HG03378 (cell line): ENCODE measurements around the gene ULK4.
"Not testable (repeated sequence)": the region's sequence is repeated elsewhere in the genome, so short reads cannot be mapped to it uniquely, and the experiment has no call there.

Experiments used
- ATAC-seq: cut with Tn5 transposase; IDR thresholded peaks from one replicate; pipeline ENCODE4 v1.9.1; 2021; ENCODE audit warnings: mild to moderate bottlenecking, moderate library complexity; ENCODE audit not compliant: unreplicated experiment

Gene ULK4

GRCh38 chr3:41583014-41583413, 378.9 kb downstream of the ULK4 start:
- ATAC-seq, result no peak

- ATAC-seq, result peak; percentile 88
Measured at GRCh38 chr3:41581700-41582099, 380.2 kb downstream of the ULK4 start.

DNA sequence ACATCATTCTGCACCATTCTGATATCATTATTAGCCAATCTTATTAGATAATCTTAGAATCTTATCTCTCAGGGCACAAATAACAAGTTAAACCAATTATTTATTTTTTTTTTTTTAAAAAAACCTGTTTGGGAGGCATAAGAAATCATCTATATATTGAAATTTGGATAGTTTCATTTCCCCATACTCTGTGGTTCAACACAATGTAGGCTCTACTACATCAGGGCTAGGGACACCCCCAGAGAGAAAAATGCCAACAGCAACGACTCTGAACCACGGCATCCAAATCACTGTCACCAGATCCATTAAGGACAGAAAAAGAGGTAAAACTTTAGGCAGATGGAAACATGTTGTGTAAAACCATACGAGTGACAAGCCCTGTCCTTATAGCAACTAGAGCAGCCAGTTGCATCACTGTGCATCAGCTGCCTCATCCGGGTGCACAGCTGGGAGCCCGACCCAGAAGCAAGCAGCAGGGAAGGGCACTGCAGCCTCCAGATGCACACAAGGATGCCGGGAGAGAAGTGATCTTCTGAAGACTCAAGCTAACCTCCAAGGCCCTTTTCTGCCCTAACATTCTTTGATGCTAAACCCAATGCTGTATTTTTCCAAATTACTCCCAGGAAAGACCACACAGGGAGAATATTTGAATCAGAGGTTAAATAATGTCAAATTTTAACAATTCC, 381.5 kb downstream of the ULK4 start:
- ATAC-seq, result no peak

DNA sequence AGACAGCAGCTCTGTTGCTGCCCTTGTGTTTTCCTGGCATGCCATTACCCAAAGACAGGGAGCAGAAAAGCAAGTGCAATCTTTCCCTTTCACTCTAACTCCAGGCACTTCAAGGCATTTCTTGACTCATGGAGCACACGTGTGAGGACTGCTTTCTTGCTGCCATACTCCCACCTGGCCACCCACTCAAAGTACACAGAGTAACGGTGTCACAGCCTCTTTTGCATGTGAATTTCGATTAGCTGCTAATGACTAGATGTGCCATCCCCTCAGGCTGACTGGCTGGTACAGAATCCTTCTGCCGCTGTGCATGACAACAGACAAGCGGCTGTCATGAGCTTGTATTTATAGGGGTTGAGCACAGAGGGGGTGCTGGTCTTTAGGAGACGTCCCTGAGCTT, 382.0 kb downstream of the ULK4 start:
- no peak for ATAC-seq

DNA sequence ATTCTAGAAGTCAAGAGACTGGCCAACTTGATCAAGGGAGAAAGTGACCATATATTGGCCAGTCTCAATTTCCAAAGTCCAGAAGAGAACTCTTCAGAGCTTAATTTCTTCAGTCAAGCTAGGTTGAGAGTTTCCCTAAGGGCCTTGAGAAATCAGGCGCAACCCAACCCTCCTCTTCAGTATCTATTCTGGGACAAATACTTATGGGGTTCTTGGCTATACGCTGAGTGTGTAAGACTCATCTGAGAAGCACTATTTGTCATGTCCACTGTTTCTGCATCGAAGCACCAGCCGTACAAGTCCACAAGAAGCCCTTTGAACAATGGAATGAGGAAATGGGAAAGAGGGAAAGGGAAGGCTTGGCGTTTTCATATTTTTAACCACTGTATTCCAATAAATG, 383.1 kb downstream of the ULK4 start:
- no peak for ATAC-seq

DNA sequence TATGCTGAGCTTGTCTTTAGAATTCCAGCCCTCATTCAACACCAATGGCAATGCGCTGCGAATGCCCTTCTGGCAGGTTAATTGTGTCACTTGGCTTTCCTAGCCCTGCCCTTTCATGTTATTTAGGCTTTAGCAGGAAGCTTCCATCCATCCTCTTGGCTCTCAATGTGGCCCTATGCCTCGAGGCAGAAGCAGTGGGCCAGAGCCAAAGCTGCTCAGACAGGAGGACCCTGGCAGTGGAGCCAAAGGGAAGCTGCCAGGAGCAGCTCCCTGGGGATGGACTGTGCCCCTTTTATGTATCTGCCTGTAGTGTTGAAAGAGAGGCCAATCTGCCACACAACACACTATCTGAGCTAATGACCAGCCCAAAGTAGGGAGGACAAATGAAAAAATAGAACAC, 386.2 kb downstream of the ULK4 start:
- ATAC-seq, result no peak

DNA sequence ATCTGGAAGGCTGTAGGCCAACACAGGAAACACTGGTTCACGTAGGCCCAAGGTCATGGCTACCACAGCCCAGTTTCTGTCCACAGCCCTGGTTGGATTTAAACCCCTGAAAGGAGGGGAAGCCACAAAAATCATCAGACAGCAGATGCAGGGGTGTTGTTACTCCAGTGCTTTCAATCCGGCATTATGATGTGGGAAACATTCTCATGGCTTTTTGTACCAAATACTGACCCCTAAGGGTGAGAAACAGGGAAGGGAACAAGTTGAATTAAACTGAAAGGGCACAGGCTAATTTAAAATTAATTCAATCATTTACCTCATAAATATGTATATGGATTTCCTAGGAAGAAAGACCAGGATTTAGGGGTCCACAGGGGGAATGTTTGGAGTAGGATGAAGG, 387.0 kb downstream of the ULK4 start:
- no peak for ATAC-seq

- ATAC-seq, result no peak
Measured at GRCh38 chr3:41573591-41573990, 388.3 kb downstream of the ULK4 start.

GRCh38 chr3:41572092-41572491, 389.8 kb downstream of the ULK4 start:
- no peak for ATAC-seq

DNA sequence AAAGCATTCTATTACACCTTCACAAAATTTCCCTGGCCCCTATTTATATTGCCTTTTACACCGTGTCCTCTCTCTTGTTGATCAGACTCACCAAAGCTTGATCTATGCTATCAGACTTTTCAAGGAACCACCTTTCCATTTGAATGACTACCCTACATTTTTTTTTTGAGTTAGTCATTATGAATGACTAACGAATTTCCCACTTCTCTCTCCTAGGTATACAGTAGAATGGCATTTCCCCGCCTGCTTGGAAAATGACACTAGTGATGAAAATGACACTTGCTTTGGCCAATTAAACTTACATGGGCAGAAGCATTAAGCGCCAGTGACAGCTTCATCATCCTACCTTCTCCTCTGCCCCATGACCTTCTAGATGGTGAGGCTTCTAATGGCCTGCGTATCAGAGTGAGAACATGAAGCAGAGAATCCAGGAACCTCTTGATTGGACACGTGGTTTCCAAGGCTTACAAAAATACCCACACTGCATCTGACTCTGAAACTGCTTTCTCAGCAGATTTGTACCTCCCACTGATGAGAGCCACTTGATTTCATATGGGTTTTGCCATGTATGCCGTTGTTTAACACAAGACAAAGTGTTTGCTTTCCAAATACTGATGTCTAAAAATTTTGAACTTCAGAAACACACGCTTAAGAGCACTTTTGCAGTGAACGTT, 392.1 kb downstream of the ULK4 start:
- ATAC-seq, result no peak

GRCh38 chr3:41565948-41566514, 395.9 kb downstream of the ULK4 start:
- ATAC-seq, result no peak

- no peak for ATAC-seq
Measured at GRCh38 chr3:41565003-41565402, 396.9 kb downstream of the ULK4 start.

DNA sequence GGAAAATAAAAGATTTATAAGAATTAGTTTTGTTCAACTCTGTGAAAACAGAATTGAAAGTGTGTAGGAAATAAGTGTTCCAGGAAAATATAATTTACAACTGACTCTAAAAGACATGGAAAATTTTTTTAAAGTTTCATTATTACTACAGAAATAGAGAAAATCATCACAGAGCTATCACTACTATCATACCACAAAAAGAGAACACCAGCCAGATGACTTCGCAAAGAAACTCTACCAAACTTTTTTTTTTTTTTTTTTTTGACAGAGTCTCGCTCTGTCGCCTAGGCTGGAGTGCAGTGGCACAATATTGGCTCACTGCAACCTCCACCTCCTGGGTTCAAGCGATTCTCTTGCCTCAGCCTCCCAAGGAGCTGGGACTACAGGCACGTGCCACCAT, 405.7 kb downstream of the ULK4 start:
- not testable (repeated sequence) for ATAC-seq

- no peak for ATAC-seq
Measured at GRCh38 chr3:41532976-41533375, 428.9 kb downstream of the ULK4 start.

DNA sequence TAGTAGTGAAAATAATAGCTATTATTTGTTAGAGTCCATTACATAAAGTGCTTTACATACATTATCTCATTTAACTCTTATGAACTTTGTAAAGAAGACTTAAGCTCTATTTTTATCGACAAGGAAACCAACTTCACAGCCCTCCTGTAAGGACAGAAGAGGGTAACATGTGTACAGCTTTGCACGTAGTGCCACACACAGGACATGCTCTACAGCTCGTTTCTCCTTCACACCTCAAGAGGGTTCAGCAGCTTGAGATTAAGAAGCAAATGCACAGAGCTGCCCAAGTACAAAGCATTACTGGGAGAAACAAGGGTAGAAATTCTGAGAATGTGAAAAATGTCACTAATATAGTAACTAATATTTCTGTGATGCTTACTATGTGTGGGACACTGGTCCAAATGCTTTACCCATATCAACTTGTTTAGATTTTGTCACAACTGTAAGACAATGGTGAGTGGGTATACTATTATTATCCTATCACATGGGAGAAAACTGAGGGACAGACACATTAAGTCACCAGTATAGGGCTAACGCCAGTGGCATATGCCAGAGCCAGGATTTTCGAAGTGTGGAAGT, 434.8 kb downstream of the ULK4 start:
- no peak for ATAC-seq

GRCh38 chr3:41525303-41526064, 436.4 kb downstream of the ULK4 start:
- peak; percentile 42 for ATAC-seq

GRCh38 chr3:41523897-41524296, 438.0 kb downstream of the ULK4 start:
- ATAC-seq, result no peak

GRCh38 chr3:41522612-41523011, 439.3 kb downstream of the ULK4 start:
- peak; percentile 58 for ATAC-seq

DNA sequence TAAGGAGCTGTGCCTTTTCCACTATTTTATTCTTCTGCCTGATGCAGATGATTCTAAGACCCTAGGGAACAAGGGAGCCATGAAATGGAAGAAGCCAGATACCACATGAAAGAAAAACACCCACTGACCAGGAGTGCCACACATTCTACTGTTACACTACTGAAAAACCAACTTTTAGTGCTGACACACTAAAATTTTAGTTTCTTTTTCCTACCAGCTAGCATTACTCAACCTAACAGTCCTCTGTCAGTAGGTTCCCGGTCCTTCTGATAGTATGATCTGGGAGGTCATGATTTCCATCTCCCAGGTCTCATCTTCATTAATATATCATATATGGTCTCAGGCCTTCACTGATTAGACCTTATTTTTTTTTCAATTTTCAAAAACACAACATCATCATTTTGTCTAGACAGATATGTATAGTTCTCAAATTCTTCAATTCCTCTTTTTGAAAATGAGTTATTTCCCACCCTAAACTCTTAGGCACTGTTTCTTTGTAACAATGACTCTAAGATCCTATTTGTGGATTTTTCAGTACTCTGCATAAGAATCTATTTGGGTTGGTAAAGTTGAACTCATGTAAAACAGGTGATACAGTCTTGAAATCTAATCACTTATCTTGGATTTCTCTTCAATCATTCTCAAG, 440.8 kb downstream of the ULK4 start:
- no peak for ATAC-seq

- no peak for ATAC-seq
Measured at GRCh38 chr3:41519746-41520145, 442.2 kb downstream of the ULK4 start.

DNA sequence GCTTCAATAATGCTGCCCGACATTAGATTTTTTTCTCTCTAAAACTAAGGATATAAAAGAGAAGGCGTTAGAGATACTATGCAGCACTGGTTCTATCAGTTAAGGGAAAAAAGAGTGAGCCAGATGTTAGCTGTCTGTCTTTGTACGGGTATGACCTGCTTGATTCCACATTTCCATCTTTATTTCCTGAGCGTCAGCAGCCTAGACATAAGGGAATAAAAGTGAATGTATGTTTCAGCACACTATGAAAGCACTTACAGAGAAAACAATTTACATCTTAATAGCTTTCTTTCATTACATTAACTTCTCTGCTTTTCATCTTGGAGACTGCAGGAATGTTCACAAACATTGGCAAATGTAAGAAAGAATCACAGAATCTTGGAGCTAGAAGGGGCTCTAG, 443.3 kb downstream of the ULK4 start:
- ATAC-seq, result no peak
